Lower leg skin (tissue), 3 donors: ENCODE data around the gene RERE.

Experiments
- CTCF ChIP-seq, 3 donors: fragments of 450-650 bp; IDR thresholded peaks; one replicate each; pipeline ENCODE4 v1.5.1; 2016; ENCODE audit warnings: antibody characterized with exemption in 3 of 3, mild to moderate bottlenecking in 3 of 3, moderate library complexity in 2 of 3
- POLR2A ChIP-seq, 2 donors: fragments of 450-650 bp; IDR thresholded peaks; one replicate each; pipeline ENCODE4 v1.6.1; 2016 to 2017; ENCODE audit warnings: antibody characterized with exemption in 2 of 2, mild to moderate bottlenecking in 1 of 2, moderate library complexity in 1 of 2

DNA sequence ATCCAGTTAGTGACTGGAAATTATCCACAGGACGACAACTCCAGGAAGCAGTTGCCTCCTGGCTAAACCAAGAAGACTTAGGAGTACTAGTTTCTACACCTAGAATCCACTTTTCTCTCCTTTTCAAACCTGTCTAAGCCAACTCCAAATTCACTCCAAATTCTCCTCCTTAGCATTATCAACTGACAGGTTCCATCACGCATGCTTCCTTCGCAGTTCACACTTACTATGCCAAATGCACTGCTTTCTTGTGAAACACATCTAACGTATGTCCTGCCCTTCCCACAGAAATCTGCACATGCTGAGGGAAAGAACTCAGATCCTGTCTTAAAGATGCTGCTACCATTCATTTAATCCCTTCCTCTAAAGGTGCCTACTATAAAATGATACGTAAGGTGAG is 225.9 kb downstream of the RERE start:
- no peak for TF ChIP-seq CTCF (IDR thresholded peaks at IDR 0.05)
- no peak for TF ChIP-seq POLR2A (IDR thresholded peaks at IDR 0.05)
